GM18867 (cell line): Measurements from ENCODE around the gene LENEP.

Experiments used
- ATAC-seq: cut with Tn5 transposase; IDR thresholded peaks from one replicate; pipeline ENCODE4 v1.9.1; 2021; ENCODE audit warnings: mild to moderate bottlenecking, moderate library complexity; ENCODE audit not compliant: unreplicated experiment

LENEP gene

GRCh38 chr1:154993572-154994268, at the start of gene LENEP:
TSS of gene LENEP (plus strand) at chr1:154993586. CDS start at chr1:154993608, 22 bp downstream.
- no peak for ATAC-seq

- ATAC-seq, result no peak
Observed at GRCh38 chr1:154943649-154944400, 49.6 kb upstream of the LENEP start.

- no peak for ATAC-seq
Observed at GRCh38 chr1:154944401-154945159, 48.8 kb upstream of the LENEP start.

- no peak for ATAC-seq
Observed at GRCh38 chr1:154945160-154945961, 48.0 kb upstream of the LENEP start.

- no peak for ATAC-seq
Observed at GRCh38 chr1:154945962-154946850, 47.2 kb upstream of the LENEP start.

GRCh38 chr1:154948079-154948478, 45.3 kb upstream of the LENEP start:
- no peak for ATAC-seq

GRCh38 chr1:154951901-154952657, 41.3 kb upstream of the LENEP start:
- ATAC-seq, result no peak

- no peak for ATAC-seq
Observed at GRCh38 chr1:154952664-154953063, 40.7 kb upstream of the LENEP start.

GRCh38 chr1:154953611-154954038, 39.8 kb upstream of the LENEP start:
- no peak for ATAC-seq

GRCh38 chr1:154954541-154954940, 38.8 kb upstream of the LENEP start:
- no peak for ATAC-seq

GRCh38 chr1:154955039-154955717, 38.2 kb upstream of the LENEP start:
- peak; percentile 48 for ATAC-seq

GRCh38 chr1:154955718-154956543, 37.5 kb upstream of the LENEP start, which contains the start of gene PBXIP1:
TSS of gene PBXIP1 (minus strand) at chr1:154956099. CDS start at chr1:154953721, 2,378 bp downstream.
- peak; percentile 60 for ATAC-seq

GRCh38 chr1:154956544-154956941, 36.8 kb upstream of the LENEP start:
- no peak for ATAC-seq

- no peak for ATAC-seq
Observed at GRCh38 chr1:154957091-154957657, 36.2 kb upstream of the LENEP start.

GRCh38 chr1:154958036-154958435, 35.4 kb upstream of the LENEP start:
- ATAC-seq, result no peak

GRCh38 chr1:154958681-154959425, 34.5 kb upstream of the LENEP start:
- ATAC-seq, result no peak

- ATAC-seq, result no peak
Observed at GRCh38 chr1:154959426-154959780, 34.0 kb upstream of the LENEP start.
